Prostate gland (tissue), 2 donors: ENCODE measurements around the gene RTN4RL1.

ENCODE experiments used
- CTCF ChIP-seq, 4 experiments: fragments of 200-600 bp in 2 of 4; fragments of 450-650 bp in 2 of 4; sonication (generic) in 2 of 4; IDR thresholded peaks; 1 replicate in 3 of 4; 2 replicates in 1 of 4; pipeline ENCODE4 v1.5.1; 2016 to 2019; ENCODE audit warnings: antibody characterized with exemption in 4 of 4, mild to moderate bottlenecking in 2 of 4, moderate library complexity in 2 of 4
- POLR2AphosphoS5 ChIP-seq: sonication (generic); formaldehyde crosslinking; IDR thresholded peaks from one replicate; pipeline ENCODE4 v1.6.1; 2017; ENCODE audit warnings: antibody characterized with exemption

- TF ChIP-seq CTCF (IDR thresholded peaks at IDR 0.05) (no peak), POLR2AphosphoS5 (no peak)
Measured at GRCh38 chr17:1943436-1943831, 81.7 kb downstream of the RTN4RL1 start.
